Type B pancreatic cell (in vitro differentiated cells): ENCODE results near the gene ADGRG6. TPM values are rescaled to one million over a fixed set of nuclear protein-coding genes. Genes with fewer than 3 reads are reported as not detected.
A peak's percentile ranks its signal among the peaks of the same experiment; 100 is the strongest.

ENCODE experiments used
- DNase-seq: peaks from one replicate; pipeline ENCODE4 v3.0.0; 2021; ENCODE audit warnings: mixed read lengths; ENCODE audit not compliant: unreplicated experiment; ENCODE audit errors: extremely low spot score
- H3K27ac Mint-ChIP-seq: 2 replicates; pipeline ENCODE4 v1.8.0; 2021; ENCODE audit warnings: mild to moderate bottlenecking, mixed read lengths
- H3K27me3 Mint-ChIP-seq: 2 replicates; pipeline ENCODE4 v1.8.0; 2021; ENCODE audit warnings: mixed read lengths
- H3K36me3 Mint-ChIP-seq: 2 replicates; pipeline ENCODE4 v1.8.0; 2021; ENCODE audit warnings: mixed read lengths
- H3K4me1 Mint-ChIP-seq: one replicate; pipeline ENCODE4 v1.8.0; 2021; ENCODE audit warnings: mixed read lengths; ENCODE audit not compliant: unreplicated experiment
- H3K4me3 Mint-ChIP-seq: 2 replicates; pipeline ENCODE4 v1.8.0; 2021; ENCODE audit warnings: mild to moderate bottlenecking, mixed read lengths
- H3K9me3 Mint-ChIP-seq: 2 replicates; pipeline ENCODE4 v1.8.0; 2021; ENCODE audit warnings: mixed read lengths
- total RNA-seq: library from RNA; stranded (reverse); gene quantifications from 2 replicates; pipeline ENCODE4 v1.2.1, GENCODE V29; 2021; ENCODE audit warnings: low replicate concordance
- TF ChIP-seq, protein P1 (sequence below): fragments of 200-600 bp; sonication (generic); conservative IDR thresholded peaks from 2 replicates; pipeline ENCODE4 v1.5.0; 2021; ENCODE audit warnings: antibody characterized with exemption, mild to moderate bottlenecking

ADGRG6 gene
- total RNA-seq, 1 donor from 2014 or later = 26.7 TPM

GRCh38 chr6:142373268-142374090, 71.7 kb downstream of the ADGRG6 start:
- TF ChIP-seq, protein P1, sequence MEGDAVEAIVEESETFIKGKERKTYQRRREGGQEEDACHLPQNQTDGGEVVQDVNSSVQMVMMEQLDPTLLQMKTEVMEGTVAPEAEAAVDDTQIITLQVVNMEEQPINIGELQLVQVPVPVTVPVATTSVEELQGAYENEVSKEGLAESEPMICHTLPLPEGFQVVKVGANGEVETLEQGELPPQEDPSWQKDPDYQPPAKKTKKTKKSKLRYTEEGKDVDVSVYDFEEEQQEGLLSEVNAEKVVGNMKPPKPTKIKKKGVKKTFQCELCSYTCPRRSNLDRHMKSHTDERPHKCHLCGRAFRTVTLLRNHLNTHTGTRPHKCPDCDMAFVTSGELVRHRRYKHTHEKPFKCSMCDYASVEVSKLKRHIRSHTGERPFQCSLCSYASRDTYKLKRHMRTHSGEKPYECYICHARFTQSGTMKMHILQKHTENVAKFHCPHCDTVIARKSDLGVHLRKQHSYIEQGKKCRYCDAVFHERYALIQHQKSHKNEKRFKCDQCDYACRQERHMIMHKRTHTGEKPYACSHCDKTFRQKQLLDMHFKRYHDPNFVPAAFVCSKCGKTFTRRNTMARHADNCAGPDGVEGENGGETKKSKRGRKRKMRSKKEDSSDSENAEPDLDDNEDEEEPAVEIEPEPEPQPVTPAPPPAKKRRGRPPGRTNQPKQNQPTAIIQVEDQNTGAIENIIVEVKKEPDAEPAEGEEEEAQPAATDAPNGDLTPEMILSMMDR = no peak
- Mint-ChIP-seq H3K4me1 (peaks cover 26% of the 10 kb centered on the region), H3K27ac (no peak overlapping the region)

GRCh38 chr6:142374091-142374770, 72.4 kb downstream of the ADGRG6 start:
- H3K27ac Mint-ChIP-seq = no peak overlapping the region

More at GRCh38 chr6:142373268-142374090, 71.7 kb downstream of the ADGRG6 start:
- no peaks in the 10 kb centered on the region for H3K9me3 Mint-ChIP-seq
- DNase-seq = no peak
- H3K4me3 Mint-ChIP-seq = no peak overlapping the region
- H3K27me3 Mint-ChIP-seq = no peaks in the 10 kb centered on the region
- H3K36me3 Mint-ChIP-seq = peaks cover 5% of the 10 kb centered on the region

GRCh38 chr6:142374965-142375733, 73.3 kb downstream of the ADGRG6 start:
- H3K4me3 Mint-ChIP-seq = peak overlapping the region; percentile 17
- H3K9me3 Mint-ChIP-seq = no peaks in the 10 kb centered on the region
- TF ChIP-seq, protein P1 = no peak
- no peak for DNase-seq
- peak overlapping the region; percentile 68 for H3K27ac Mint-ChIP-seq
- H3K4me1 Mint-ChIP-seq = peaks cover 31% of the 10 kb centered on the region
- H3K27me3 Mint-ChIP-seq = no peaks in the 10 kb centered on the region
- peaks cover 5% of the 10 kb centered on the region for H3K36me3 Mint-ChIP-seq

More at GRCh38 chr6:142374091-142374770, 72.4 kb downstream of the ADGRG6 start:
- Mint-ChIP-seq H3K4me1 (peaks cover 31% of the 10 kb centered on the region), H3K36me3 (peaks cover 5% of the 10 kb centered on the region), H3K9me3 (no peaks in the 10 kb centered on the region), H3K27me3 (no peaks in the 10 kb centered on the region), H3K4me3 (no peak overlapping the region)
- TF ChIP-seq, protein P1 = no peak
- no peak for DNase-seq

DNA sequence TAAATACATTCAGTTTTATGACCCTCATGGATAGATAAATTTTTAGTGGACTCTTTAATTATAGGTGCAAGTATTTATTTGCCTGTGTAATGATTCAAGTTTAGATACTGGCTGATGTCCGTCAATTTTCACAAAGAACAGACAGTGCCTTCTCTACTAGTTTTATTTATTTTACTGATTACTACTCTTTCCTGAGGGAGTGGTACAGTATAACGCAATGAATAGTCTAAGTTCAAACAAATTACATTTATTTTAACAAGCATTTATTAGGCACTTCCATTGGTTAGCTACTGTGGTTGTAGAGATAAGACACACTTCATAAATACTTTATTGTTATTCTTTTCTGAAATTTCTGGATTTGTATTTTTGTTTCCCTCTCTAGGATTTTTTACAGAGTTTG, 74.3 kb downstream of the ADGRG6 start:
- Mint-ChIP-seq H3K27ac (no peak overlapping the region), H3K36me3 (peaks cover 5% of the 10 kb centered on the region), H3K9me3 (no peaks in the 10 kb centered on the region), H3K4me1 (peaks cover 31% of the 10 kb centered on the region), H3K27me3 (no peaks in the 10 kb centered on the region), H3K4me3 (no peak overlapping the region)
- TF ChIP-seq, protein P1 = no peak
- DNase-seq = no peak

GRCh38 chr6:142376800-142377496, 75.1 kb downstream of the ADGRG6 start:
- H3K4me1 Mint-ChIP-seq = peaks cover 31% of the 10 kb centered on the region
- peaks cover 5% of the 10 kb centered on the region for H3K36me3 Mint-ChIP-seq
- TF ChIP-seq, protein P1 = no peak
- no peaks in the 10 kb centered on the region for H3K27me3 Mint-ChIP-seq
- H3K27ac Mint-ChIP-seq = peak overlapping the region; percentile 71
- DNase-seq = no peak
- peak overlapping the region; percentile 34 for H3K4me3 Mint-ChIP-seq
- no peaks in the 10 kb centered on the region for H3K9me3 Mint-ChIP-seq
